GM19455 (cell line): ENCODE results near the gene MYO18B.
"Not testable (repeated sequence)": the region's sequence is repeated elsewhere in the genome, so short reads cannot be mapped to it uniquely, and the experiment has no call there.

ENCODE experiments used
- ATAC-seq: cut with Tn5 transposase; IDR thresholded peaks from one replicate; pipeline ENCODE4 v1.9.1; 2021; ENCODE audit not compliant: unreplicated experiment

The MYO18B gene

GRCh38 chr22:25970374-25970911 is 228.5 kb downstream of the MYO18B start:
- no peak for ATAC-seq

- ATAC-seq, result no peak
Measured at GRCh38 chr22:25970999-25971811, 229.2 kb downstream of the MYO18B start.

DNA sequence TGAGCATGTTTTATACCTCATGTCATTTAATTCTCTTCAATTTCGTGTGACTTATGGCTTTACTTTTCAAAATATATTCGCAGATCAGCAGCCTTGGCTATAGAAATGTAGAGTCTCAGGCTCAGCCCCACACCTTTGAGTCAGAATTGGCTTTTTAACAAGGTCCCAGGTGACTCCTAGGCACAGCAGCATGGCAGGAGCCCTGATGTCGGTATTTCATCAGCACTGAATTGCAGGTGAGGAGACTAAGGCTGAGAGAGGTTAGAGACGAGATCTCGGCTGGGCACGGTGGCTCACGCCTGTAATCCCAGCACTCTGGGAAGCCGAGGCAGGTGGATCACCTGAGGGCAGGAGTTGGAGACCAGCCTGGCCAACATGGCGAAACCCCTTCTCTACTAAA is 230.4 kb downstream of the MYO18B start:
- no peak for ATAC-seq

DNA sequence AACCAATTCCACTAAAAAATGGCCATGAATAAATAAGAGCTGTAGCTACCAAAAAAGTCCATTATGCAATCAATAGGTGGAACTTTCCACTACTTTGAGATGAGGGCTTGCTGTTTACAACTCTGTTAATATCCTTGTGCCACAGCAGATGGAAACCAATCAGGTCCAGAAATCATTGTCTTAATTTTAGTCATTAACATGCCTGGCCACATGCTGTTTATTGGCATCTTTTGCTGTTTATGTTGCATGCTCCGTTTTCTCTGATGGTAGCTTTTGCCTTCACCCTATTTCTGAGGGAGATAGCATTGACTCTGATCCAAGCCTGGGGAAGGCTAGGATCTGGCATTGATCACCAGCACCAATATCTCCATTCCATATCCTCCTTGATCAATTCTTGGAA is 234.4 kb downstream of the MYO18B start:
- no peak for ATAC-seq

DNA sequence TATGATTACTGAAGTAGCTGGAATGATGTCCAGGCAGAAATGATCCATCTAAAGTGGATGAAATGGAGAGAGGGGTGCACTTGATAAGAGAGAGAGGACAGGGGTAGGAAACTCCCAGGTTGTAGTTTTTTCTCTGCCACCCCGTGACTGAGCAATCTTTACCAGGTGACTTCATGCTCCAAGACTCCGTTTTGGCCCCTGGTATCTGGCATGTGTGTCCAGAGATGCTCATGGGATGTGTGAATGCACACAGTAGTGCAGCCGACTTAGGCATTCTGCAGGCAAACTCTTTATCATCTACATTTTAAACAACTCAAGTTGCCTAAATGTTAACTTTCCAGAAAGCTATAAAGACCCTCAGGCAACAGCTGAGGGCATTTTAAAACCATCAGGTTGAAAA is 238.0 kb downstream of the MYO18B start:
- ATAC-seq, result no peak

GRCh38 chr22:25984911-25985310 is 242.9 kb downstream of the MYO18B start:
- not testable (repeated sequence) for ATAC-seq

- ATAC-seq, result no peak
Measured at GRCh38 chr22:25987948-25988347, 246.0 kb downstream of the MYO18B start.

DNA sequence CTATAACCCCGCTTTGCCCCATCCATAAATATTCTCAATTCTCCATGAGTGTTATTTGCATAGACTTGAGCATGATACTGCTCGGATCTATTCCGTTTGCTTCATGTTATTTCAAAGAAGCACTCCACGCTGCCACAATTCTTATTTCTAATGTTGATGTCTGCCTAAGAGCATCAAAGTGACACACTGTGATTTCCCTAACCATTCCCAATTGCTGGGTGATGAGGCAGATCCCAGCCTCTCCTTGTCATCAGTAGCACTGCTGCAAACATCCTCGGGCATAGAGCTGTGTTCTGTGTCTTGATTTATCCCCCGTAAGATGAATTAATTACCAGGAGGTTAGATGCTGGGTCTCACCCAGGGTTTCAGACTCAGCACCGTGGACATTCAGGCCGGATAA is 249.0 kb downstream of the MYO18B start:
- ATAC-seq, result no peak

DNA sequence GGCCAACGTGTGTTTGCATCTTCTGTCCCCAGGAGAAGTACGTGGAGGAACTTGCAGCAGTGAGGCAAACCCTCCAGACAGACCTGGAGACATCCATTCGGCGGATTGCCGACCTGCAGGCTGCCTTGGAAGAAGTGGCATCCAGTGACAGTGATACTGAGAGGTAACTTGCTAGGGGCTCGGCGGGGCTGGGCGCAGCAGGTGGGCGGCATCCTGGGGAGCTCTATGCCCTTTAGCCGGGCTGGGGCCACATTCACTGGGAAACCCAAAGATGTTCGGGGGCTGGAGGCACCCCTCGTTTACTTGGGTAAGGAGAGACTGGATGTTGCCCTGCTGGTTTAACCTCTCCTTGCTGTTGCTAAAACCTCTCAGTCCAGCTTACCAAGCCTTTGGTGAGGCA is 250.3 kb downstream of the MYO18B start:
- ATAC-seq, result no peak

GRCh38 chr22:25996669-25997068 is 254.7 kb downstream of the MYO18B start:
- ATAC-seq, result no peak

DNA sequence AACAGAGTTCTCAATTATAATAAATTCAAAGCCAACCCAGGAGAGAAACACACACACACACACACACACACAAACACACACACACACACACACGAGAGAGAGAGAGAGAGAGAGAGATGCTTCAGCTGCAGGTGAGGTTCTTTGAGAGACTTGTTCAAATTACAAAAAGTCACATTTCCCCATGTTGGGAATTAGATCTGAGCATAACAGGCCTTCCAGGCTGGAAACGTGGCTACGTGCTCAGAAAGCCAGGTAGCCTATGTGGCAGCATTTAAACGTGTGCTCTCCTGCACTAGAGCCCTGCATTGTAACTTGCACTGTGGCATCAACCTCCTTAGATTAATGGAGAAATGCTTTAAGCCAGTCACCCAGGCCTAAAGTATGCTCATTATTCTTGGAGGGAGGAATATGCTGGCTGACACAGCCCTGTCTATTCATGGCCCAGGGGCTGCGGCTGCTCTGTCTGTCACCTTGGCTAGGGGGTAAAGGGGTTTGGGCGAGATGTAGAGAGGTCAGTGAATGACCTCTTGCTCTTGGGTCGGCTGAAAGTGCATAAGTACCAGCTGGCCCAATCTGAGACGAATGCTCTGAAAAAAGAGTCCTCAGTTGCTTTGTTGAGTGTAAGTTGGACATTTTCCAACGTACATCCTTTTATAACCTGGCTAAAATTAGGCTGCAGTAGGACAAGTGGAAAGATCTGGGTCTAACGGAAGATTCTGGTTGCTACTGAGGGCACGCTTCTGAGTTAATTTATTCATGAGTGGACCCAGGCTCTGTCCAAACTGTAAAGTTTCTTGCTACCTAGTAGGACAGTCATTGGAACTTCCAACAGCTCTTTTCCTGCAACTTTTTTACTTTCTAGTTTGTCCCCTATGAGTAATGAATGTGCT is 256.1 kb downstream of the MYO18B start:
- ATAC-seq, result no peak

DNA sequence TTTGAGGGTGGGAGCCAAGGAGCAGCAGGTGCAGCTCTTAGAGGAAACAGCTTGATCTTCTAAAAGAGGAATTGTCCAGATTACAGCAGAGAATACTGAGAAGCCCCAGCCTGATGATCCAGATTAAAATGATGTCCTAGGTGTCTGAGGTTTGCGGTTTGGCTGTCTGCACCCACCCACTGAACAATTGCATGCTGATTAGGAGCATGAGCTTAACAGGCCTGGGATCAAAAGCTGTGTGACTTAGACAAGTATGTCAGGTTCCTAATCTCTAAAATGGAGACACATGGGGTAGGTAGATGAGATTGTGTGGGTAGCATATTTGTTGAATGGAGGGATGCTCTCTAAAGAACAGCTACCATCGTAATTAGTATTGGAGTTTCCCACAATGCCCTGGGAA is 260.5 kb downstream of the MYO18B start:
- ATAC-seq, result no peak

DNA sequence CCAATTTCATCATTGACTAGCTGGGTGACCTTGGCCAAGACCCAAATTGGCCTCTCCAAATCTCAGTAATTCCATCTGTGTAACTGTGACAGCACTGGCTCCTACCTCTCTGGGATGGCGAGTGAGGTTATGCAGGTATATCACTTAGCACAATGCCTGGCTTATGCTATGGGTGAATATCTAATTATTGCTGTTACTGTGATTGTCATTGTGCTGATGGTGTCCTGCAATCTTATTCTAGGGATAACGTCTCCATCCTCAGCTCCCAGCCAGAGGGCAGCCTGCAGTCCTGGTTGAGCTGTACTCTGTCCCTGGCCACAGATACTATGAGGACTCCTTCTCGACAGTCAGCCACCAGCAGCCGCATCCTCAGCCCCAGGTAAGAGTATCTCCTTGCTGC is 262.5 kb downstream of the MYO18B start:
- no peak for ATAC-seq

DNA sequence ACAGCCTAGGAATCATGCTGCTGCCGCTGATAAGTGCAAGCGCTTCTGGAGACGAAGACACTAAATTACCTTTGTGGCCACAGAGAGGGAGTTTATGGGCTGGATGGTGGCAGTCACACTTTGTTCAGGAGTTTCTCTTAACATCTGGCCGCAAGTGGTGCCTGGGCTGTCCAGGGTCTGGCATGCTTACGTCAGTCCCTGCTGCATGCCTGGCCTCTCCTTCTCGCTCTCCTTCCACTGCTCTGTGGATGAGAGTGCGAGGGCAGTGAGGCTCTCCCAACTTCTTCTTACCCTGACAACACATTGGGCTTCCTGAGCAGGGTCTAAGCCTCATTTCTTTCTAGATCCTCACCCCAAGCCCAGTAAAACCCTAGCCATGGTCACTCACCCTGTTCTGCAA is 266.6 kb downstream of the MYO18B start:
- no peak for ATAC-seq

- no peak for ATAC-seq
Measured at GRCh38 chr22:26016916-26017315, 274.9 kb downstream of the MYO18B start.

GRCh38 chr22:26017932-26018331 is 275.9 kb downstream of the MYO18B start:
- ATAC-seq, result no peak

GRCh38 chr22:26019596-26019995 is 277.6 kb downstream of the MYO18B start:
- no peak for ATAC-seq

DNA sequence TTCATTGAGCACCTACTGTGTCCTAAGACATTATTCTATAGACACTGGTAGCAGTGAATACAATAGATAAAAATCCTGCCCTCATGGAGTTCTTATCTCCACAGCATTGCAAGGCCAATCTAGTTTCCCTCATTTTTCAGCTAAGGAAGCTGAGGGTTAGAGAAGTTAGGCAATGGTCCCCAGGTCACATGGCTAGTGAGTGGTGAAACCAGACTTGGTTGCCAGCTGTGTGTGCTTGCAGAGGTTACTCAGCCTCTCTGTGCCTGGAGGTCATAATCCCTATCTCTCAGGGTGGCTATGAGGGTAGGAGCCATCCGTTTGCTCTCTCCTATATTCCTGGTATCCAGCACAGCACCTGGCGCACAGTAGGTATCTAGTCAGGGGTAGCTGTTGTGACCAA is 279.5 kb downstream of the MYO18B start:
- no peak for ATAC-seq

DNA sequence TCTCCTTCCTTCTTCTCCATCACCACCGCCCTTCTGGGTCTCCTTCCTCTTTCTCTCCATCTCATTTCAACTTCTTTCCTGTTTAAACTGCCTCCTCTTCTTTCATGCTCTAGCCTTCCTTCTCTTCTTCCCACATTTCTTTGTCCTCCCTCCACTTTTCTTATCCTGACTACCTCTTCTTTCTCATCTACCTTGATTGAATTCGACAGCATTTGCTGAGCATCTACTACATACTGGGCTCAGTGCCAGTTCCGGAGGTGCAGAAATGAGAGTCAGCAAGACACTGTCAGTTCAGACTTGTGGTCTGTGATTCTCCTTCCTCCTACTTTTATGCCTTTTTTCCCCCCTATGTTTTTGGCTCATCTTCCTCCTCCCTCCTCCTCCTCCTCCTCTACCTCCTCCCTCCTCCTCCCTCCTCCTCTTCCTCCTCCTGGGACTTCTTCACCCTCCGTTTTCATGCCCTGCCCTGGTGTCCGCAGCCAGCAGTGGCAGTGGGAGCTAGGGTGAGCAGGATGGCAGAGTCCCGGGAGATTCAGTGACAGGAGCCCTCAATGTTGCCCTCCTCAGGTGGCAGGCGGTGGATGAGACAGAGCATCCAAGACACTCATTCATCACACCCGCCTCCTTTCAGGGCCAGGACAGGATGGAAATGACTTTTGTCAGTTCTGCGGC is 281.3 kb downstream of the MYO18B start:
- ATAC-seq, result no peak

- no peak for ATAC-seq
Measured at GRCh38 chr22:26025626-26026025, 283.6 kb downstream of the MYO18B start.

GRCh38 chr22:26027341-26027740 is 285.4 kb downstream of the MYO18B start:
- ATAC-seq, result no peak
